Osteocyte (in vitro differentiated cells): Measurements from ENCODE around the gene GRID1. TPM values are rescaled to one million over a fixed set of nuclear protein-coding genes. Genes with fewer than 3 reads are reported as not detected.
A peak's percentile ranks its signal among the peaks of the same experiment; 100 is the strongest.

Experiments
- DNase-seq: peaks from one replicate; pipeline ENCODE4 v3.0.0; 2021; ENCODE audit warnings: mixed read lengths; ENCODE audit not compliant: unreplicated experiment; ENCODE audit errors: extremely low spot score
- H3K27ac Mint-ChIP-seq: one replicate; pipeline ENCODE4 v1.8.0; 2021; ENCODE audit warnings: mild to moderate bottlenecking, mixed read lengths; ENCODE audit not compliant: unreplicated experiment
- H3K27me3 Mint-ChIP-seq: one replicate; pipeline ENCODE4 v1.8.0; 2021; ENCODE audit warnings: mixed read lengths; ENCODE audit not compliant: unreplicated experiment
- H3K36me3 Mint-ChIP-seq: one replicate; pipeline ENCODE4 v1.8.0; 2021; ENCODE audit warnings: mixed read lengths; ENCODE audit not compliant: unreplicated experiment
- H3K4me1 Mint-ChIP-seq: one replicate; pipeline ENCODE4 v1.8.0; 2021; ENCODE audit warnings: mixed read lengths; ENCODE audit not compliant: unreplicated experiment
- H3K4me3 Mint-ChIP-seq: one replicate; pipeline ENCODE4 v1.8.0; 2021; ENCODE audit warnings: mild to moderate bottlenecking, moderate library complexity, mixed read lengths; ENCODE audit not compliant: unreplicated experiment
- H3K9me3 Mint-ChIP-seq: one replicate; pipeline ENCODE4 v1.8.0; 2021; ENCODE audit warnings: mixed read lengths; ENCODE audit not compliant: unreplicated experiment
- total RNA-seq: library from RNA; stranded (reverse); gene quantifications from 2 replicates; pipeline ENCODE4 v1.2.1, GENCODE V29; 2021
- TF ChIP-seq, protein P1 (sequence below): fragments of 200-600 bp; sonication (generic); IDR thresholded peaks from 2 replicates; pipeline ENCODE4 v1.5.0; 2021; ENCODE audit warnings: antibody characterized with exemption, mild to moderate bottlenecking, moderate library complexity

The GRID1 gene
- total RNA-seq, 1 donor from 2014 or later = 0.11 TPM

DNA sequence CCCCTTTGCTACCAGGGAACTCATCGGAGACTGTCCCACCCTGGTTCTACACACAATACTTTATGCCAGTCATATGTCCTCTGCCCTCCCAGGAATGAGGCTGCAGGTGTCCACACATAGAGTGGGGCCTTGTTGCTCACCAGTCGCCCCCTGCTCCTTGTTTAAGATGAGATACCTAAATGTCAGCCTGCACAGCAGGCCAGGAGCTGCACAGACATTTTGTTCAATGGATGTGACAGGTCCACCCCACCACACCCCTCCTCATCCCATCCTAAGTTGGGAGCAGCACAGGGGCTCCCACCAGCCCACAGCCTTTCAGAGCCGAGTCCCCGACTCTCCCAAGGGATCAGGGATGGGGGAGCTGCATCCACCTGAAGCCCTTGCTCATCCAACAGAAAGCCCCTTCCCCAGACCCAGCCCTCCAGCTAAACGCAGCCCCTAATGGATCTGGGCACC is 6.2 kb upstream of the GRID1 start:
- no peak overlapping the region for H3K27ac Mint-ChIP-seq
- no peak overlapping the region for H3K4me3 Mint-ChIP-seq
- TF ChIP-seq, protein P1, sequence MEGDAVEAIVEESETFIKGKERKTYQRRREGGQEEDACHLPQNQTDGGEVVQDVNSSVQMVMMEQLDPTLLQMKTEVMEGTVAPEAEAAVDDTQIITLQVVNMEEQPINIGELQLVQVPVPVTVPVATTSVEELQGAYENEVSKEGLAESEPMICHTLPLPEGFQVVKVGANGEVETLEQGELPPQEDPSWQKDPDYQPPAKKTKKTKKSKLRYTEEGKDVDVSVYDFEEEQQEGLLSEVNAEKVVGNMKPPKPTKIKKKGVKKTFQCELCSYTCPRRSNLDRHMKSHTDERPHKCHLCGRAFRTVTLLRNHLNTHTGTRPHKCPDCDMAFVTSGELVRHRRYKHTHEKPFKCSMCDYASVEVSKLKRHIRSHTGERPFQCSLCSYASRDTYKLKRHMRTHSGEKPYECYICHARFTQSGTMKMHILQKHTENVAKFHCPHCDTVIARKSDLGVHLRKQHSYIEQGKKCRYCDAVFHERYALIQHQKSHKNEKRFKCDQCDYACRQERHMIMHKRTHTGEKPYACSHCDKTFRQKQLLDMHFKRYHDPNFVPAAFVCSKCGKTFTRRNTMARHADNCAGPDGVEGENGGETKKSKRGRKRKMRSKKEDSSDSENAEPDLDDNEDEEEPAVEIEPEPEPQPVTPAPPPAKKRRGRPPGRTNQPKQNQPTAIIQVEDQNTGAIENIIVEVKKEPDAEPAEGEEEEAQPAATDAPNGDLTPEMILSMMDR = no peak
- DNase-seq = peak; percentile 64
- no peaks in the 10 kb centered on the region for H3K36me3 Mint-ChIP-seq
- no peaks in the 10 kb centered on the region for H3K9me3 Mint-ChIP-seq
- H3K27me3 Mint-ChIP-seq = peaks cover 61% of the 10 kb centered on the region
- H3K4me1 Mint-ChIP-seq = peaks cover 3% of the 10 kb centered on the region

GRCh38 chr10:86372119-86372783 is 5.7 kb upstream of the GRID1 start:
- Mint-ChIP-seq H3K27me3 (peaks cover 62% of the 10 kb centered on the region), H3K4me1 (peaks cover 3% of the 10 kb centered on the region), H3K4me3 (no peak overlapping the region), H3K36me3 (no peaks in the 10 kb centered on the region), H3K27ac (no peak overlapping the region), H3K9me3 (no peaks in the 10 kb centered on the region)
- peak; percentile 77 for DNase-seq
- TF ChIP-seq, protein P1 = no peak

DNA sequence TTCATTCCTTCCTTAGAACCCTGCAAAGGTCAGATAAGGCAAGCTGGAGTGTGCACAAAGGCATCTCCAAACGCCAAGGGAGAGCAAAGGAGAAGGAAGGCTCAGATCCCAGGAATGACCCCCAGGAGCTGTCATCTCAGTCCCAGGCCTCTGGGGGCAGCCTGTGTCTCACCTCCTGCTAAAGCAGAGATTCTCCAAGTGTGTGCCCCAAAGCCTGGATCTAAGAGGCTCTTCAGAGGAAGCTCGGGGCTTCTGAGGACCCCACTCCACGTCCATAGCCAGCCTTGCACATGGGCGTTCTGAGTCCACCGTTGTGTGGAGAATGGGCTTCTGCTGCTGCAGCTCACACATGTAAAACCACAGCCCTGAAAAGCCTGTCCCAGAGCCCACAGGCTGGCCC is 5.1 kb upstream of the GRID1 start:
- Mint-ChIP-seq H3K36me3 (no peaks in the 10 kb centered on the region), H3K27me3 (peaks cover 62% of the 10 kb centered on the region), H3K9me3 (no peaks in the 10 kb centered on the region), H3K4me1 (peaks cover 3% of the 10 kb centered on the region), H3K27ac (no peak overlapping the region), H3K4me3 (no peak overlapping the region)
- DNase-seq = peak; percentile 75
- TF ChIP-seq, protein P1 = no peak

GRCh38 chr10:86371116-86371515 is 4.5 kb upstream of the GRID1 start:
- Mint-ChIP-seq H3K4me3 (no peak overlapping the region), H3K27me3 (peaks cover 61% of the 10 kb centered on the region), H3K36me3 (no peaks in the 10 kb centered on the region), H3K4me1 (peaks cover 3% of the 10 kb centered on the region), H3K27ac (no peak overlapping the region), H3K9me3 (no peaks in the 10 kb centered on the region)
- TF ChIP-seq, protein P1 = no peak
- DNase-seq = no peak

DNA sequence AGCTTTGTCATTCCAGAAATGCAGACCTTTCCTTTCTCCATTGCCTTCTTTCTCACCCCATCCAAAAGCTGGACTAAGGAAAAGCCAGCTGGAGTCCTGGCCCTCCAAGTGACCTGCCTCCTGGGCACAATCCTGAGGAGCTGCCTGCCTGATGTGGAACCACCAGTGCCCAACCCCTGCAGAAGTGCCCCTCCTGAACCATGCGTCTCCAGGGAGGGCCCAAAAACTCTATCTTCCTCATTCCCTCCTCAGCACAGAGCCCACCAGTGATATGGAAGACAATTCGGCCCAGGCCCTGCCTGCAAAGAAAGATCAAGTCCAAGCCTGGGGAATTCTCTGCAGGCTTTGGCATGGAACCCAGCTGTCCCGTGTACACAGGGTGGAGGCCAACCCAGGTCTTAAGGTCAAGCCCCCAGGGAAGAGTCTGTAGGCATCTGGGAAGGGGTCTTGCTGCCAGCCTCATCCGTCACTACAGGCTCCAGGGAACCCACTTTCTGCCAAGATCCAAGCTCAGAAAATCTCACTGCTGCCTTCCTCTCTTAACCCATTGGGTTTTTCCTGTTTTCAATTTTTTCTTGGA is 3.5 kb upstream of the GRID1 start:
- TF ChIP-seq, protein P1 = no peak
- H3K27me3 Mint-ChIP-seq = peaks cover 58% of the 10 kb centered on the region
- no peaks in the 10 kb centered on the region for H3K36me3 Mint-ChIP-seq

More for the DNA sequence above, 3.5 kb upstream of the GRID1 start:
- Mint-ChIP-seq H3K27ac (no peak overlapping the region), H3K4me1 (peaks cover 9% of the 10 kb centered on the region), H3K9me3 (no peaks in the 10 kb centered on the region), H3K4me3 (no peak overlapping the region)
- no peak for DNase-seq
